ENCODE results near the gene MAST1.
"Not testable (repeated sequence)": the region's sequence is repeated elsewhere in the genome, so short reads cannot be mapped to it uniquely, and the experiment has no call there.

The MAST1 gene

DNA sequence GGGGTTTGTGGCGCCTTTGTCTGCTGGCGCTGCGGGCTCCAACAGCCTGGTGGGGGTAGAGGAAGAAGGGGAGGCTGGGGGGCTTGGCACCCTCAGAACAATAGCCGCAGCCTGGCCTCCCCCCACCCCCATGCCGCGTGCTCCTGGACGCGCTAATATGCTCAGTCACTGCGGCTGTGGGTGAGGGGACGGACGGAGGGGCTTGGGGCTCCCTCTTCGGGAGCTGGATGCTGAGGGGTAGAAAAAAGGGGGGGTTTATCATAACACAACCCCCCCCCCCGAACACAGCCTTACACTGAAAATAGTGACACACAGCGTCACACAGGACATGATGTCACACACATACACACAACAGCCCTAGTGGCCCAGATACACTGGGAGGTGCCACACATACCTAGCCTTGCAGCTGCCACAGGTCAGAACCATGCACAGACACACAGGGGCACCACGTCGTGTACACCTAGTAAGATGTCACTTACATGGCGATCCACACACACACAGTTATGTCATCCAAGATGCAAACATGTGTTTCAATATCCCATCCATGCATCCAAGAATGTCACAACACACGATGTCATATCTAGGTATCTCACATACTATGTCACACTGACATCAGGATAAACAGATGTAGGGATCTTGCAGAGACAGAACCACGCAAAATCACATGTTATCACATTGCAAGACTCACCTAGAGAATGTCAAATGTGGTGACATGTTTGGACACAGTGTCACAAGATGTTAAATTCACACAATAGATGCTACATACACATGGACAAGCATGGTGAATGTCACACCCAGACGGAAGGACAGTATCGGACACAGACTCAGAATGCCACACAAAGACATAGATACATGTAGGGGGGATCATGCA is 806 bp downstream of the MAST1 start:
- DNase-seq, result peak in 3 of 51 donors; percentile 5 to 27 (median 26)

DNA sequence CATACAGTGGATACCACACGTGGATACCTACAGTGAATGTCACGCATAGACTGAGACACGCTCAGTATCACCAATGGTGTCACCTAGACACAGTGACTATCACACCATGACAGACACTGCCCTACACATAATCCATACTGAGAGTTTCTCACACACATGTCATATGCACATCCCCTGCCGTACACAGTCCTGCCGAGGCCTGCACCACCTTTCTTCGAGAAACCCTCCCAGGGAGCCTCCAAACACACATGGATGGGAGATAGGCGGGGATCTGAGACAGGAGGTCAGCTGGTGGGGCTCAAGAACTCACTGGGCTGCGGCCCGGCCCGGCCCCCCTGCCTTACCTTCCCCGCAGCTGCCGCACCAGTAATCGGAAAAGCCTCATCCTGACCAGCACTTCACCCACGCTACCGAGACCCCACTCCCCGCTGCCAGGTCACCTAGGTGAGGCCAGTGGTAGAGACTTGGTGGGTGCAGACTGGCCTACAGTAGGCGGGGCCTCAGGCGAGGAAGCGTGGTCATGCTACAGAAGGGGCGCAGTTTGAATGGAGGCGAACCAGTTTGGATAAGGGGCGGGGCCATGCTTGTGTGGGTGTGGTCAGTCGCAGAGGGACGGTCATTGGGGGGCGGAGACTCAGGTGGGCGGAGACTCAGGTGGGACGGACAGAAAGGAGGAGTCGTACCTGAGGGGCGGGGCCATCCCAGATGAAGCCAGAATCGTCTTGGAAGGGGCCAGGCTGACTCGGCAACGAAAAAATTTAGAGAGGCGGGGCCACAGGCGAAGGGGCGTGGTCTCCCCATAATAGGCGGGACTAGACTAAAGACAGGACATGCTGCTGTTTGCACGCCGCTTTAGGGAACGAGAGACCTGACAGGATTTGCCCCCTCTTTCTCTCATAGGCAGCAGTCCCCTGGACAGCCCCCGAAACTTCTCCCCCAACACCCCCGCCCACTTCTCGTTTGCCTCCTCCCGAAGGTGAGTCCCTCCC is 2.1 kb downstream of the MAST1 start:
- peak in 24 of 51 donors; percentile 3 to 75 (median 42) for DNase-seq

DNA sequence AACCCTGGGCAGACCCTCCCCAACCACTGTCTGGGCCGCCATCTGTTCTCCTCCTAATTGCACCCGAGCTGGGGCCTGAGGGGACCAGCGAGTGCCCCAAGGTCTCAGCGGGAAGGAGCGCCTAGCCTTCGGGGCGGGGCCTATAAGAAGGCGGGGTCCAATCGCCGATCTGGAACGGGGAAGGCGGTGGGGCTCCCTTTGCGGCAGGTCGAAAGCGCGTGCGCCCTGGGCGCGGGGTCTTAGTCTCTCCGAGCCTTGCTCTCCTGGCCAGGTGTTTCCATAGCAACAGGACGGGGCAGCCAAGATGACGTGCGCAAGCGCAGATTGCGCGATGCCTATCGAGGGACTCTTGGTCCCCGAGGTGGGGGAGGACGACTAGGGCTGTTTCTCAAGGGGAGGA is 2.8 kb downstream of the MAST1 start:
- DNase-seq, result peak in 22 of 51 donors; percentile 3 to 58 (median 26)

DNA sequence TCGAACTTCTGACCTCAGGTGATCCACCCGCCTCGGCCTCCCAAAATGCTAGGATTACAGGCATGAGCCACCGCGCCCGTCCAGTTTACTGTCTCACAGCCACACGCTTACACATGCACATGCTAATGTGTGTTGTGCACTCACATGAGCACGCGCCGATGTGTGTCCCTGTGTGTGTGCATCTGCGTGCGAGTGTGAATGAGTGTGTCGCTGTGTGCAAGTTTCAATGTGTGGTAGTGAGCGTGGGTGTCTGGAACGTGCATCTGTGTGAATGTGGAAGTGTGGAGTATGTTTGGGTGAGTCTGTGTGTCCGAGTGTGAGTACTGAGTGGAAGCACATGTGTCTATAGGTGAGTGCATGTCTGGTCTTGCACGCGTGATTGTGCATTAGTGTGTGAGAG is 4.2 kb downstream of the MAST1 start:
- DNase-seq, result no peak

DNA sequence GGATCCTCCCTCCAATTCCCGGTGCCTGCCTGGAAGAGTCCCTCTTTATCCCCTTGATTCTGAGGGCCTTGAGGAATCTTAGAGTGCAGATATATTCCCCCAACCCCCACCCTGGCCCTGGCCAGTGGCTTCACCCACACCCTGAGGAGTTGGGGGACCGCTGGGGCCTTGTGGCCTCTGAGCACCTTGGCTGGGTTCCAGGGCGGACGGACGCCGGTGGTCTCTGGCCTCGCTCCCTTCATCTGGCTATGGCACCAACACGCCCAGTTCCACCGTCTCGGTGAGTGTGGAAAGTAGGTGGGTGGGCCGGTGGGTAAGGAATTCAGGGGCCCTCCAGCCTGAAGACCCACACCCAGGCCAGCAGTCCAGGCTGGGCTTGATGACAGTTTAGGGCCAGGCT is 5.0 kb downstream of the MAST1 start:
- DNase-seq, result no peak

DNA sequence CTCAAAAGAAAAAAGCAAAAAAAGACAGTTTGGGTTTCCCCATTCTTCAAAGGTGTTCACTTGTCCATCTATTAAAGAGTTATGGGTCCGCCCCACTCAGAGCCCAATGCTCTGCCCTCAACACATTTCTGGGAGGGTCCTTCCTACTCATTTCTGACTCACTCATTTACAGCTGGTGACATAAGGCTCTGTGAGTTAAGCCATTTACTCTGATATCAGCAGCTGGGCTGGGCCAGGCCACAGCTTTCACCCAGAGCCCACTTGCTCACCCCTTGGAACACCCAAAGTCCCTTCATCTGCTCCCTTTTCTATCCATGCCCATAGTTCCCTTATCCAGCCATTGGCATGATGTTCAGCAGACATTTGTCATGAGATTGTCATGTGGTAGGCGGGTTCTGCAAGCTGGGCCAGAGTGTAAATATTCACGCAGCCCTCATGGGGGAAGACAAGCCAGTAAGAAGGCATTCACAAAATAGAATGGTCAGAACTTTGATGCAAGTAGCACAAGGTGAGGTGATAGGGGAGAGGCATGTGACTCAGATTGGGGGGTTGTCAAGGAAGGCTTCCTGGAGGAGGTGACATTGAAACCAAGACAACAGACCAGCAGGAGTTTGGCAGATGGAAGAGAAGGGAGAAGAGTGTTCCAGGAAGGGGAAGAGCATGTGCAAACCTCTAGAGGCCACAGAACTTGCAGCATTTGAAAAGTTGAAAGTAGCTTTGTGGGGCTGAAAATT is 5.9 kb downstream of the MAST1 start:
- DNase-seq, result no peak

DNA sequence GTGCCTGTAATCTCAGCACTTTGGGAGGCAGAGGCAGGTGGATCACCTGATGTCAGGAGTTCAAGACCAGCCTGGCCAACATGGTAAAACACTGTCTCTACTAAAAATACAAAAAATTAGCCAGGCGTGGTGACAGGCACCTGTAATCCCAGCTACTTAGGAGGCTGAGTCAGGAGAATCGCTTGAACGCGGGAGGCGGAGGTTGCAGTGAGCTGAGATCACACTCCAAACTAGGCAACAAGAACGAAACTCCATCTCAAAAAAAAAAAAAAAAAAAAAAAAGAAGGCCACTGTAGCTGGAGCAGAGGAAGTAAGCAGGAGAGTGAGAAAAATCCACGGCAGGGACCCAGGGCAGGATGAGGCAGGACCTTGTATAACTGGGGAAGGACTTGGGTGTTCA is 8.3 kb downstream of the MAST1 start:
- not testable (repeated sequence) for DNase-seq

DNA sequence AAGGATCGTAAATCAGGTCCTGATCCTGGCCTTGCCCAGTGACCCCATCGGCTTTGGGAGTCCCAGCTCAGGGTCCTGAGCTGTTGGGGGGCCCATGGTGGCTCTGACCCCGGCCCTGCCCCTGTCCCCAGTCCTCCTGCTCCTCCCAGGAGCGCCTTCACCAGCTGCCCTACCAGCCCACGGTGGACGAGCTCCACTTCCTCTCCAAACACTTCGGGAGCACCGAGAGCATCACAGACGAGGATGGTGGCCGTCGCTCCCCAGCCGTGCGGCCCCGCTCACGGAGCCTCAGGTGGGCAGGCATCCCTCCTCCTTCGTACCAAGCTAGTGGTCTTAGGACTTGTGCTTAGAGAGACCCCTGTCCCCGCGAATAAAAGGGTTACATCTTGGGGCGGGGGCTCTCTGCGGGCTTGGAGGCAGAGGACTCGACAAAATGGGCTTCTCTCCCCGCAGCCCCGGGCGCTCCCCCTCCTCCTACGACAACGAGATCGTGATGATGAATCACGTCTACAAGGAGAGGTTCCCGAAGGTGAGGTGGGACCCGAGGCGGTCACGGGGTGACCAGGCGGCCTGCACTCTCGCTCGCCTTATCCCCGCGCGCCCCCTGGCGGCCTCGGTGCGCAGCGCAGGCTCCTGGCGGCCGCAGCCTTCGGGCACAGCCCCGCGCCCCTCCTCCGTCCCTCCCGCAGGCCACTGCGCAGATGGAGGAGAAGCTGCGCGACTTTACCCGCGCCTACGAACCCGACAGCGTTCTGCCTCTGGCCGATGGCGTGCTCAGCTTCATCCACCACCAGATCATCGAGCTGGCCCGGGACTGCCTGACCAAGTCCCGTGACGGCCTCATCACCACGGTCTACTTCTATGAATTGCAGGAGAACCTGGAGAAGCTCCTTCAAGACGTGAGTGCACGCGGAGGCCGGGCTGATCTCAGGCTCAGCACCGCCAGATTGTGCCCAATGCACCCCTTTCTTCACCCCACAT is 9.1 kb downstream of the MAST1 start:
- peak in 50 of 51 donors; percentile 8 to 93 (median 68) for DNase-seq

DNA sequence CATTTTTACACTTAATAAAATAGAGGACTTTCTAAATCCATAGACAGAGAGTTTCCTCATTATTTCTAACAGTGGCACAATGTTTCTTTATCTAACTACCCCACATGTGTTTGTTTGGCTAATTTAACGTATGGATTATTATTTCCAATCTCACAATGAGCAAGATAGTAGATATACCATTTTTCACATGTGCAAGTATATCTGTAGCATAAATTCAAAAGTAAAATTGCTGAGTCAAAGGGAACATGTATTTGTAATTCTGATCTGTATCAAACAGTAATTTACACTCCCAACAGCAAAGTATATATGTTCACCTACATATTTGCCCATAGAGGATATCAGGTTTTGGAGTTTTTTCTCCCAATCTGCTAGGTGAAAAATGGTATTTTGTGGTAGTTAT is 18.3 kb downstream of the MAST1 start:
- no peak for DNase-seq

DNA sequence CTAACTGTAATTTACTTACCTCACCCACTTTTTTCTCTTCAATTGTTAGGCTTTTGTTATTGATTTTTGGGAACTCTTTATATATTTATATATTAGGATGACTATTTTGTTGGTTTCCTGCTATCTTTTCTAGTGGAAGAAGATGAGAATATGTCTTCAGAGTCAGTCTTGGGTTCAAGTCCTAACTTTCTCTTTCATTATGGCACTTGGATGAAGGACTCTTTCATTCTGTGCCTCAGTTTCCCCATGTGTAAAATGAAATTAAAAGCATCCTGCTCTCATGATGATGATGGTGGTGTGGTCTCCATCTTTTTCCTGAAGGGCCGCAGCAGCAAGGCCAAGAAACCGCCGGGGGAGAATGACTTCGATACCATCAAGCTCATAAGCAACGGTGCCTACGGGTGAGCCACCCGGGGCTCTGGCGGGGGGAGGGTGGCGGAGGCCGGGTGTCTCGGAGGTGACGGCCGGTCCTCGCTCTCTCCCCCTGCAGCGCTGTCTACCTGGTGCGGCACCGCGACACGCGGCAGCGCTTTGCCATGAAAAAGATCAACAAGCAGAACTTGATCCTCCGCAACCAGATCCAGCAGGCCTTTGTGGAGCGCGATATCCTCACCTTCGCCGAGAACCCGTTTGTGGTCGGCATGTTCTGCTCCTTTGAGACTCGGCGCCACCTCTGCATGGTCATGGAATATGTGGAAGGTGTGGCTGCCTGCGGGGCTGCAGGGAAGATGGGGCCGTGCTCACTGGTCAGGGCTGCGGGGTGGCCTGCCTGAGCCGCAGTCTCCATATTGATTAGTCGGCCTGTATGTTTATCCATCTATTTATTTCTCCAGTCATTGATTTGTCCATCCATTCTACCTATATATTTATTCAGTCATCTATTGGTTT is 20.0 kb downstream of the MAST1 start:
- DNase-seq, result no peak

DNA sequence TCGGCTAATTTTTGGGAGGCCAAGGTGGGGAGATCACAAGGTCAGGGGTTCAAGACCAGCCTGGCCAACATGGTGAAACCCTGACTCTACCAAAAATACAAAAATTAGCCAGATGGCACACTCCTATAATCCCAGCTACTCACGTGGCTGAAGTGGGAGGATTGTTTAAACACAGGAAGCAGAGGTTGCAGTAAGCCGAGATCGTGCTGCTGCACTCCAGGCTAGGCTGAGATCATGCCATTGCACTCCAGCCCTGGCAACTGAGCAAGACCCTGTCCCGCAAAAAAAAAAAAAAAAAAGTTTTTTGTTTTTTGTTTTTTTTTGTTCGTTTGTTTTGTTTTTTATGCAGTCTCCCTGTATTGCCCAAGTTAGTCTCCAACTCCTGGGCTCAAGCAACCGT is 21.2 kb downstream of the MAST1 start:
- DNase-seq, result no peak

DNA sequence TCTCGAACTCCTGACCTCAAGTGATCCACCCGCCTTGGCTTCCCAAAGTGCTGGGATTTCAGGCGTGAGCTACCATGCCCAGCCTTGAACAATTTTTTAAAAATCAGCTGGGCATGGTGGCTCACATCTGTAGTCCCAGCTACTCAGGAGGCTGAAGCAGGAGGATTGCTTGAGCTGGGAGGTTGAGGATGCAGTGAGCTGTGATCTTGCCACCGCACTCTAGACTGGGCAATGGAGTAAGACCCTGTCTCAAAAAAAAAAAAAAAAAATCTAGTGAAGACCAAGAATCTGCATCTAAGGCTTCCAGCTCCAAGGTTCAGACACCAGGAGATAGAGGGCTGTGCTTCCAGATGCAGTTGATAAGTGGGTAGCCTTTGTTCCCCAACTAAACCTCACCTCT is 25.8 kb downstream of the MAST1 start:
- DNase-seq, result no peak

DNA sequence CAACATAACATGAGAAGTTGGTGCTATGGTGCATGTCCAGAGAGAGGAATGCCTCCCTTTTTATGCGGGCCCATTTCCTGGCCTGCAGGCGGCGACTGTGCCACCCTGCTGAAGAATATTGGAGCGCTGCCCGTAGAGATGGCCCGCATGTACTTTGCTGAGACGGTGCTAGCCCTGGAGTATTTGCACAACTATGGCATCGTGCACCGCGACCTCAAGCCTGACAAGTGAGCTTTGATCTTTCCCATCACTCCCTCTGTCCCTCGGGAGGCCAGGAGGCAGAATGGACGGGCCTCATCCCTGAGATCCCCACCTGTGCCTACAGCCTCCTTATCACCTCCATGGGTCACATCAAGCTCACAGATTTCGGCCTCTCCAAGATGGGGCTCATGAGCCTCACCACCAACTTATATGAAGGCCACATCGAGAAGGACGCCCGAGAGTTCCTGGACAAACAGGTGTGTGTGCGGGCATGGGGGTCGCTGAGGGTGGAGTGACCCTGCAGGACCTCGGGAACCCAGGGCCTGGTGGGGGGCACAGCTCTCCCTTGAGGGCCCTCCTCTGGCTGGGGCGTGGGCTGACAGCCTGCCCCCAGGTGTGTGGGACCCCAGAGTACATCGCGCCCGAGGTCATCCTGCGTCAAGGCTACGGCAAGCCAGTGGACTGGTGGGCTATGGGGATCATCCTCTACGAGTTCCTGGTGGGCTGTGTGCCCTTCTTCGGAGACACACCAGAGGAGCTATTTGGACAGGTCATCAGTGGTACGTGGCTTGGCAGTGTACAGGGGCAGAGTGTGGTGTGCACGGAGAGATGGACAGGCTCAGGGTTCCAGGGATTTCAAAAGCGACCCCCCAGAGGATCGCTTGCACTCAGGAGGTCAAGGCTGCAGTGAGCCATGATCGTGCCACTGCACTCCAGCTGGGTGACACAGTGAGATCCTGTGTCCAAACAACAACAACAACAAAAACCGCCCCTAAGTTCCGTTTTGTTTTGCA is 26.7 kb downstream of the MAST1 start:
- DNase-seq, result no peak

DNA sequence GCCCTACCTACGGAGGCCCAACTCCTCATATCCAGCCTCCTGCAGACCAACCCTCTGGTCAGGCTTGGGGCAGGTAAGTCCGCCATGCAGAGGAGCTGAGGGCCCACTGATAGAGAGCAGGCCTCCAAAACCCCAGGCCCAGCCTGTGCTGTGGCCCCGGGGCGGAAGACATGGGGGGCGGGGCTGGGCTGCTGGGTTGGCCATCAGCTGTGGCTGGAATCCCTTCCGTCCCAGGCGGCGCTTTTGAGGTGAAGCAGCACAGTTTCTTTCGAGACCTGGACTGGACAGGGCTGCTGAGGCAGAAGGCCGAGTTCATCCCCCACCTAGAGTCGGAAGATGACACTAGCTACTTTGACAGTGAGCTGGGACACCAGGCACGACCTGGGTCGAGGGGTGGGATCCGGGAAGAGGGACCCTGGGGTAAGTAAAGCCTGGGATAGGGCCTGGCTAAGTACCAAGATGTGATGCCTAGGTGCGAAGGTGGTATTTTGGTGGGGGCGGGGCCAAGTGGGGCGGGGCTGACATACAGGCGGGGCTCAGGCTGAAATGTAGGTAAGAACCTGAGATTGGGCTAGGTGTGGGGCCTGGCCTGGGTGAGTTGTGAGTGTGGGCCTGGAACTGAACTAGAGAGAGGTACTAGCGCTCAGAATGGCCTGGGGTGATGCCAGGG is 27.6 kb downstream of the MAST1 start:
- DNase-seq, result no peak

DNA sequence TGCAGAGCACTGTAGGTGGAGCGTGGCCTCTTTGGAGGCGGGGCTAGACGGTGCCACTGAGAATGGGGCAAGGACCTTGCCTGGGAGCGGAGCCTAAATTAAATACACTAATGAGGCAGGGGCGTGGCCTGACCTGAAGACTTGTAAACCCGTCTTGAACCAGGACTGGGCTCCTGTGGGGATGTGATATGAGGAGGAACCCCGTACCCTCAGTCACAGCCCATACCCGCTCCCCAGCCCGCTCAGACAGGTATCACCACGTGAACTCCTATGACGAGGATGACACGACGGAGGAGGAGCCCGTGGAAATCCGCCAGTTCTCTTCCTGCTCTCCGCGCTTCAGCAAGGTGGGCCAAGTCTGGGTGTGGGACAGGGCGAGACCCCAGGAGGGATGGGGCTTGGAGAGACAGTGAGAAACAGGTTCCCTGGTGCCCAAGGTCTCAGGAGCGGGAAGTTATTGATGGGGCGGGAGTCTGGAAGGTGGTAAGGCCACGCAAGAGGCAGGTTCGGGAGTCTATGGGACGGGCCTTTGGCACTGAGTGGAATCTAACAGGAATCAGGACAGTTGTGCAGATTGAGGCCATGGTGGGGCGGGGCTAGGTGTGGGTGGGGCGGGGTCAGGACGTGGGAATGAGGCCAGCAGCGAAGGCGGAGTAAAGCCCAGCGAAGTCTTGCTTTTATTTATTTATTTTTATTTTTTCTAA is 28.3 kb downstream of the MAST1 start:
- DNase-seq, result no peak

Measured in hypothalamus (tissue), 51 donors.